GM19324 (cell line): ENCODE data around the gene UBE2U.
"Not testable (repeated sequence)": the region's sequence is repeated elsewhere in the genome, so short reads cannot be mapped to it uniquely, and the experiment has no call there.

ENCODE experiments used
- ATAC-seq: cut with Tn5 transposase; IDR thresholded peaks from one replicate; pipeline ENCODE4 v1.9.1; 2021; ENCODE audit warnings: mild to moderate bottlenecking, moderate library complexity; ENCODE audit not compliant: unreplicated experiment, low FRiP score

The UBE2U gene

GRCh38 chr1:64235181-64235580 is 31.8 kb downstream of the UBE2U start:
- ATAC-seq = no peak

GRCh38 chr1:64235910-64236309 is 32.5 kb downstream of the UBE2U start:
- no peak for ATAC-seq

- ATAC-seq = no peak
These were observed 33.1 kb downstream of the UBE2U start for GRCh38 chr1:64236541-64236954.

GRCh38 chr1:64239519-64239918 is 36.1 kb downstream of the UBE2U start:
- ATAC-seq = not testable (repeated sequence)

- ATAC-seq = no peak
These were observed 36.8 kb downstream of the UBE2U start for GRCh38 chr1:64240206-64240605.

- ATAC-seq = no peak
These were observed 37.6 kb downstream of the UBE2U start for GRCh38 chr1:64241069-64241468.

- no peak for ATAC-seq
These were observed 39.7 kb downstream of the UBE2U start for GRCh38 chr1:64242895-64243756.

GRCh38 chr1:64243757-64244080 is 40.3 kb downstream of the UBE2U start:
- no peak for ATAC-seq

- ATAC-seq = no peak
These were observed 42.1 kb downstream of the UBE2U start for GRCh38 chr1:64245495-64245894.

- ATAC-seq = no peak
These were observed 43.0 kb downstream of the UBE2U start for GRCh38 chr1:64246294-64246917.

- ATAC-seq = no peak
These were observed 44.6 kb downstream of the UBE2U start for GRCh38 chr1:64248065-64248464.

GRCh38 chr1:64250472-64250871 is 47.0 kb downstream of the UBE2U start:
- ATAC-seq = not testable (repeated sequence)

- no peak for ATAC-seq
These were observed 48.5 kb downstream of the UBE2U start for GRCh38 chr1:64251971-64252370.

- ATAC-seq = not testable (repeated sequence)
These were observed 53.8 kb downstream of the UBE2U start for GRCh38 chr1:64257233-64257632.

GRCh38 chr1:64258444-64258843 is 55.0 kb downstream of the UBE2U start:
- not testable (repeated sequence) for ATAC-seq

- ATAC-seq = no peak
These were observed 59.9 kb downstream of the UBE2U start for GRCh38 chr1:64263335-64263734.

- ATAC-seq = no peak
These were observed 60.4 kb downstream of the UBE2U start for GRCh38 chr1:64263856-64264255.

- ATAC-seq = no peak
These were observed 61.7 kb downstream of the UBE2U start for GRCh38 chr1:64265141-64265540.

GRCh38 chr1:64266991-64267390 is 63.6 kb downstream of the UBE2U start:
- no peak for ATAC-seq

GRCh38 chr1:64268653-64269557 is 65.5 kb downstream of the UBE2U start:
- no peak for ATAC-seq

- no peak for ATAC-seq
These were observed 66.1 kb downstream of the UBE2U start for GRCh38 chr1:64269558-64269884.
